Muscle layer of colon (tissue), 2 donors: ENCODE measurements around the gene PRICKLE2.

Source experiments
- H3K27ac ChIP-seq: one replicate; pipeline ENCODE4 v1.7.0; 2013; ENCODE audit warnings: low read depth, mild to moderate bottlenecking, low read length, moderate library complexity
- H3K27me3 ChIP-seq, 2 donors: one replicate each; pipeline ENCODE4 v1.7.0; 2013; ENCODE audit warnings: low read length in 2 of 2, mild to moderate bottlenecking in 2 of 2; ENCODE audit not compliant: insufficient read depth in 2 of 2, control insufficient read depth in 1 of 2
- H3K36me3 ChIP-seq: one replicate; pipeline ENCODE4 v1.7.0; 2013; ENCODE audit warnings: mild to moderate bottlenecking, low read length; ENCODE audit not compliant: insufficient read depth
- H3K4me1 ChIP-seq: one replicate; pipeline ENCODE4 v1.7.0; 2013; ENCODE audit warnings: mild to moderate bottlenecking, low read length; ENCODE audit not compliant: insufficient read depth
- H3K4me3 ChIP-seq, 2 donors: one replicate each; pipeline ENCODE4 v1.7.0; 2013; ENCODE audit warnings: low read length in 2 of 2, low read depth in 1 of 2, mild to moderate bottlenecking in 1 of 2, moderate library complexity in 1 of 2
- H3K9ac ChIP-seq: one replicate; pipeline ENCODE4 v1.7.0; 2013; ENCODE audit warnings: low read length
- H3K9me3 ChIP-seq: one replicate; pipeline ENCODE4 v1.7.0; 2013; ENCODE audit warnings: mild to moderate bottlenecking, low read length
- donor health status: abdominal sarcoma.
- donor health status: Adenocarcinoma of cecum.

Gene PRICKLE2

DNA sequence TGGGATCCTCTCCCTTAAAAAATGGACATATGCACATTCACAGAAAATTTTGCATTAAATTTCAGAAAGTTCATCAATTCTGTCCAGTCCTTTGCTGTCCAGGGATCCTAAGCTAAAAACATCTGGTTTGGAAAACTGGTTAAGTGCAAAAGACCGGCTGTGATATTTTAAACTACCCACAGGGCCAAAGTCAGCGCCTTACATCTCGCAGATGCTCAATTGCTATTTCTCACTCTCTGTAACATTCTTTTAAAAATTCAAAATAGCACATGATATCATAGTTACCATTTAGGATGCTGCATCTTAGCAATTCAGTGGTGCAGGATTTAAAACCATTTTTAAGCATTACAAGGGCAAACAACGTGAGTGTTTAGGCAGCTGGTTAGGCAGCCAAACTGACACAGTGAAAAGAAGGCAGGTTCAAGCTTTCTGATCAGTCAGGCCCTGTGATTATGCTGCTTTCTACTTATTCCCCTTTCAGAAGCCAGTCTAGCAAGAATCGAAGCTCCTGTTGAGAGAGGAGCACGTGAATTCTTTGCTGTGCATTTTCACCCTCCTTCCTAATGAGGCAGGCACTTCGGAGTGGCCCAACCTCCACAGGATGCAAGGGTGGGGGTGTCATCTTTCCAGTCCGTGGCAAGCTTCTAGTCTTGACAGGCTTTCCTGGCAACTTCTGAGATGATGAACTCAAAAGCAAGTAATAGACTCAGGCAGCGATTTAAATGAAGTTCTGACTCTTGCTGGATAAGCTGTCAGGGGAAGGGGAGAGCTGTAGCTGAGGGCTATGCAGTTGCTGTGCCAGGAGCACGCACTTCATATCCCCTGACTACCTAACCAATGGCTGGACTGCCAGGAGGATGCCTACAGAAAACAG lies 8.8 kb downstream of the PRICKLE2 start:
- H3K4me3 ChIP-seq: peak overlapping the region in 1 of 2 donors; percentile 28
- H3K9me3 ChIP-seq: no peaks in the 10 kb centered on the region
- no peaks in the 10 kb centered on the region for H3K36me3 ChIP-seq
- H3K4me1 ChIP-seq: peaks cover 85% of the 10 kb centered on the region
- peak overlapping the region; percentile 18 for H3K9ac ChIP-seq
- H3K27me3 ChIP-seq: no peaks in the 10 kb centered on the region
- peak overlapping the region; percentile 45 for H3K27ac ChIP-seq

DNA sequence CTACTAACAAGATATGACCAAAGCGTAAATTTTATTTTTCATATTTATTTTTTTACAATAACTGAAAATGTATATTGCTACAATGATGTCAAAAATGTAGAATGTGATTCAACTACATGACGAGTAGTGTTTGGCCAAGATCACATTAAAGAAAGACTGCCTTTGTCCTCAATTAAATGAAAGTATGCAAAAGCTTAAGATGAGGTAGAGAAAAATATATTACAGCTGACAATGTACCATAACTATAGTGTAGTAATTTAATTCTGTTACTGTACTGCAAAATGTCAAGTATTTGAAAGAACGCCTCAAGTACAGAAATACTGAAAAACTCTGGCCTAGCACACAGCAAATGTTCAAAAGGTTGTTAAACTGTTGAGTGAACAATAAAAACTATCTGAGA lies 9.7 kb downstream of the PRICKLE2 start:
- Histone ChIP-seq H3K4me3 (no peak overlapping the region), H3K9ac (no peak overlapping the region), H3K4me1 (peaks cover 85% of the 10 kb centered on the region), H3K36me3 (no peaks in the 10 kb centered on the region), H3K9me3 (no peaks in the 10 kb centered on the region), H3K27ac (peak overlapping the region; percentile 82), H3K27me3 (no peaks in the 10 kb centered on the region)

DNA sequence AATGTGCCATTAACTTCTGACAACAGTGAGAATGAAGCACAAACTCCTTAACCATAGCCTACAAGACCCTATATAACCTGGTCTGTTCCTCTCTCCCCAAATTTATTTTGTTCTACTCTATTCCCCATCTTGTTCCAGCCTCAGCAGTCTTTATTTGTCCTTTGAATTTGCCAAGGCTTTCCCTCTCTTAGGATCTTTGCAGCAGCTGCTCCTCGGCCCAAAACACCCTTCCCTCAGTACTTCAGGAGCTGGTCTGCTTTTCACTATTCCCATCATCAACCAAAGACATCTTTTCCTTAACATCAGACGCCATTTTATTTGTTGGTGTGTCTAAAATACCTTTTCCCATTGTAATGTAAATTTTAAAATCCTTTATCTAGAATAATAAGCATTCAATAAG lies 10.2 kb downstream of the PRICKLE2 start:
- Histone ChIP-seq H3K27ac (peak overlapping the region; percentile 82), H3K9me3 (no peaks in the 10 kb centered on the region), H3K9ac (no peak overlapping the region), H3K4me3 (no peak overlapping the region), H3K36me3 (no peaks in the 10 kb centered on the region), H3K4me1 (peaks cover 85% of the 10 kb centered on the region), H3K27me3 (no peaks in the 10 kb centered on the region)

GRCh38 chr3:64214381-64215018 lies 10.8 kb downstream of the PRICKLE2 start:
- Histone ChIP-seq H3K4me1 (peaks cover 85% of the 10 kb centered on the region), H3K4me3 (peak overlapping the region in 1 of 2 donors; percentile 17), H3K27ac (peak overlapping the region; percentile 82), H3K36me3 (no peaks in the 10 kb centered on the region), H3K9ac (peak overlapping the region; percentile 8), H3K27me3 (no peaks in the 10 kb centered on the region), H3K9me3 (no peaks in the 10 kb centered on the region)

GRCh38 chr3:64213962-64214379 lies 11.3 kb downstream of the PRICKLE2 start:
- H3K4me3 ChIP-seq: peak overlapping the region in 1 of 2 donors; percentile 17
- no peaks in the 10 kb centered on the region for H3K9me3 ChIP-seq
- peak overlapping the region; percentile 8 for H3K9ac ChIP-seq
- peak overlapping the region; percentile 82 for H3K27ac ChIP-seq
- no peaks in the 10 kb centered on the region for H3K36me3 ChIP-seq
- H3K27me3 ChIP-seq: no peaks in the 10 kb centered on the region
- peaks cover 85% of the 10 kb centered on the region for H3K4me1 ChIP-seq

- Histone ChIP-seq H3K4me1 (peaks cover 85% of the 10 kb centered on the region), H3K4me3 (no peak overlapping the region), H3K27ac (peak overlapping the region; percentile 82), H3K36me3 (no peaks in the 10 kb centered on the region), H3K27me3 (no peaks in the 10 kb centered on the region), H3K9ac (no peak overlapping the region), H3K9me3 (no peaks in the 10 kb centered on the region)
Measured at GRCh38 chr3:64213224-64213878, 11.9 kb downstream of the PRICKLE2 start.

- no peaks in the 10 kb centered on the region for H3K36me3 ChIP-seq
- H3K4me3 ChIP-seq: peak overlapping the region in 1 of 2 donors; percentile 1
- H3K4me1 ChIP-seq: peaks cover 85% of the 10 kb centered on the region
- no peak overlapping the region for H3K9ac ChIP-seq
- no peaks in the 10 kb centered on the region for H3K9me3 ChIP-seq
- no peaks in the 10 kb centered on the region for H3K27me3 ChIP-seq
- H3K27ac ChIP-seq: peak overlapping the region; percentile 71
Measured at GRCh38 chr3:64209866-64210621, 15.2 kb downstream of the PRICKLE2 start.

DNA sequence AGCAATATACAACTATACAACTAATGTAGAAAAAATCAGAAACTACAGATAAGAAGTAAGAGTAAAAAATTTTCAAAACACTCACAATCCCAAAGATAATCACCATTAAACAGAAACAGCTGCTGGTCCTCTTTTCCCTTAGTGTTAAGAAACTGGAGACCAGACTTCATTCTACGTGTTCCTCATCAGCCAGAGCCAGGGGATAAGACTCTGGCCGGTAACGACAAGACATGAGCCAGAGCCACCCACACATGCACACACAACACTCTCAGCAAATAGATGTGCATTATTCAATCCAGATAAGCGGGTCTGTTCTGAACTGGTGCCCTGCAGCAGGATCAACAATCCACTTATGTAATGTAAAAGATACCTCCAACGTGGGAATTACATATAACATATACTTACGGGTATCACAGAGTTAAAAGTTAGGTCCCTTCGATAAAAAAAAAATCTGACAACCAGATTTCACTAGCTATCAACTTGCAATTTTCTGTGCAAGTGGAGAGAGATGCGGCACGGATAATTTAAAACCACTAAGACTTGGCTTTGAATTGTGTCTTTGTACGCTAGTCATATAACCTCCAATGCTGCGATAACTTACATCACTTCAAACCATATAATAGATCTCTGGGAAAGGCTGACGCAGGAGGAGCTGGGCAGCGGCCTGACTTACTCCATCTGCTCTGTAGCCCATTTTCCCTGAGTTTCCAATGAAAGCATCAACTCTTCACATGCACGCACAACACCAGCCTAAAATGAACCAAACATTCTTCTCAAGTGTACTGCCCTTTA lies 17.8 kb downstream of the PRICKLE2 start:
- Histone ChIP-seq H3K4me3 (no peak overlapping the region), H3K36me3 (no peaks in the 10 kb centered on the region), H3K27me3 (no peaks in the 10 kb centered on the region), H3K9ac (no peak overlapping the region), H3K27ac (peak overlapping the region; percentile 82), H3K4me1 (peaks cover 77% of the 10 kb centered on the region), H3K9me3 (no peaks in the 10 kb centered on the region)

GRCh38 chr3:64203969-64204908 lies 21.0 kb downstream of the PRICKLE2 start:
- no peaks in the 10 kb centered on the region for H3K27me3 ChIP-seq
- no peak overlapping the region for H3K27ac ChIP-seq
- no peaks in the 10 kb centered on the region for H3K36me3 ChIP-seq
- peaks cover 58% of the 10 kb centered on the region for H3K4me1 ChIP-seq
- H3K4me3 ChIP-seq: no peak overlapping the region
- H3K9ac ChIP-seq: no peak overlapping the region
- H3K9me3 ChIP-seq: no peaks in the 10 kb centered on the region

DNA sequence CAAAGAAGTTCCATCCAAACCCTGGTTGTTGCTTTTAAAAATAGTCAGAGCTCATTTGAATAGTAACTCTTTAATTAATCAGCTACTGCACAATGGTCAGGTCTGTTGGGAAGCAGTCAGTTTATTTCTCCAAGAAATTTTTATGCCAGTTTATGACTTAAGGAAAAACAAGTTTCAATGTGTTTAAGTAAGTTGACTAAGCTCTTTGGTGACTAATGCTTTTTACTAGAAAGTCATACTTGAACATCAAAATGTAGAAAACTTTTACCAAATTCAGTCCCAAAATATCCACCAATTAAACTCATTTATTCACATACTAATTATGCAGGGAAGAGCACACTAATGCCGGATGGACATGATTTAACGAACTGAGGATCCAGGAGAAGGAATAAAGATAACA lies 22.1 kb downstream of the PRICKLE2 start:
- Histone ChIP-seq H3K9me3 (no peaks in the 10 kb centered on the region), H3K9ac (no peak overlapping the region), H3K27ac (no peak overlapping the region), H3K4me3 (no peak overlapping the region), H3K36me3 (peaks cover 7% of the 10 kb centered on the region), H3K27me3 (no peaks in the 10 kb centered on the region), H3K4me1 (peaks cover 58% of the 10 kb centered on the region)
